Stimulated activated CD4-positive, alpha-beta T cell treated with anti-CD3 and anti-CD28 coated beads, Interleukin-12 subunit alpha, Interleukin-12 subunit beta, amount 100 ng/mL, for 4 hours (primary cell): ENCODE results near the gene CFI.

Experiments used
- DNase-seq: peaks from one replicate; pipeline ENCODE4 v3.0.0-alpha.2; 2020

CFI gene

GRCh38 chr4:109801895-109802319 is at the start of gene CFI:
Gene CFI (minus strand): TSS chr4:109801999. CDS start chr4:109801971, 28 bp downstream.
- no peak for DNase-seq

GRCh38 chr4:109850601-109851000 is 48.8 kb upstream of the CFI start:
- no peak for DNase-seq

GRCh38 chr4:109848501-109848900 is 46.7 kb upstream of the CFI start:
- DNase-seq = no peak

DNA sequence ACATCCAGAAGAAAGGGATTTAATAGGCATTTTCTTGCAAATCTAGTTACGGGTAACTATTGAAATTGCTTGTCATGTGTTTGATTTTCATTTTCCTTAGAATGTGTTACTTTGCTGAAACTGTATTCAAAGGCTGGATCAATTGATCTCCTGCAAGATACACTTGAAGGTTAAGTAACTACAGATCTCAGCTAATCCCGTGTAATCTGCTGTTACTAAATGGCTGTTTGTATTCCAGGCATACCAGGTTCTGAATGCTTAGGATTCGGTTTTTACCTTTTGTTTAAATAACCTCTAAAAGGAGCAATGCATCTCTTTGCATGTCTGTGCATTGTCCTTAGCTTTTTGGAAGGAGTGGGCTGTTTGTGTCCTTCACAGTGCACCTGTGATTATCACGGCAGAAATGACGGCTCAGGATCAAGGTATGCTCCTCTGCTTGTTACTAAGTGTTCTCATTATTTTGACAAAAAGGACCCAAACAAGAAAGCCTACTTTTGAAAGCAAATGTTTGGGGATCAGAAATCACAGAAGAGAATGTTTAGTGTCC is 46.2 kb upstream of the CFI start, which contains the start of gene LRIT3:
Gene LRIT3 (plus strand): TSS at position 212 of the 547 bp plus-strand sequence. CDS start 95 bp downstream, at position 307.
- DNase-seq = no peak

DNA sequence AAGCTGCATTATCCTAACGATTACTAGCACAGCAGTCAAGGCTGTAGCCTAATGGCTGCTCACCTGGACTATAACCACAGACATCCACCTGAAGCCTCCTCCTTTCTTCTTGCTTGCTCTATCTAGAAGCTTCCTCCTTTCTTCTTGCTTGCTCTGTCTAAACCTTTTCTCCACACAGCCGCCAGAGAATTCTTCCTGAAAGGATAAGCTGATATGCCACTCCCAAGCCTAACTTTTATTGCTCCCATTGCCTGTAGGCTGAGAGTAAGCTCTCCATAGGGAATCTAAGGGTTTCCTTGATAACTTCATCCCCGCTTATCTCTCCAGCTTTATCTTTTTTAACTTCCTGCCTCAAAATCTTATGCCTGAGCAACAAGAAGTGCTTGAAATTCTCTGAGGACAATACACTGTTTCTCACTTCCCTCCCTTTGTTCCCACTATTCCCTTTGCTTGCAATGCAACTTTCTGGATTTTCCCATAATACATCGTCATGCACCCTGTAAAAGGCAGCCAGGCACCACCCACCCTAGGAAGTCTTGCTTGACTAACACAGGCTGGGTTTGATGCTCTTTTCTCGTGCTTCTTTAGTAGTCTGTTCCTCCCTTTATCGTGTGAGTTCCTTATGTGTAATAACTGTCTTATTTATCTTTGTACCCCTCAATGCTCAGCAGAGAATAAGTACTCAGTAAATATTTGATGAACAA is 44.7 kb upstream of the CFI start:
- DNase-seq = no peak

- no peak for DNase-seq
Measured at GRCh38 chr4:109836985-109837384, 35.2 kb upstream of the CFI start.

DNA sequence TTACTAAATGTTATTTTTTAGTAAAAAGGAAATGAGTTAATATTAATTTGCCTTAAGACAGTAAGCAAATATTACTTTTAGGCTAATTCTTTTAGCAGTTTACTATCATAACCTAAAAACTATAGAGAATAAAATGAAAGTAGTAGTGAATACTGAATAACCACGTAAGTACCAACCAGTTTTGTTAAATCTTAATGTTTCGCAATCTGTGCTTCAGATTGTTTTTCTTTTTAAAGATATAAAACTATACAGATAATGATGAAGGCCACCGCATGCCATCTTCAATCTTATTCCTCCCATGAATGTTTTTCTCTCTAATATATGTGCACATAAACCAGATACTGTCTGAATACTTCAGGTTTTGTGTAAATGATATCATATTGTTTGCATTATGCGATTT is 32.0 kb upstream of the CFI start:
- no peak for DNase-seq

GRCh38 chr4:109827672-109828071 is 25.9 kb upstream of the CFI start, which contains the start of gene RRH:
Gene RRH (plus strand): TSS chr4:109827972. CDS start chr4:109828028, 56 bp downstream.
- no peak for DNase-seq

DNA sequence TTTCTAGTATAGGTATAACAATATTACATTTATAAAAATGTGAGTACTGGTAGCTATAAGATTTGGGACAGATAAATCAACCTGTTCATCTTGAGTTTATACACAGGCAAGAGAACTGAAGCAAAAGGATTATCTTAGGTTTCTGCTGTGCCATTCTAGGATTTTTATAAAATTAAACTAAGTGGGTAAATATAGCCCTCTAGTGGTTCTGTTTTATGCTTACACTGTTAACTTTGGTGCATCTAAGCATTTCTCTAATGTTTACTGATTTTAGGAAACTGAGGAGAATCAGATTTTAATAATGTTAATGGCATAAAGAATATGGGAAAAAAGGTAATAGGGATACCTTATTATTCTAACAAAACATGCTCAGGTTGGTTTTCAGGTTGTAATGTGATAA is 24.9 kb upstream of the CFI start:
- no peak for DNase-seq

GRCh38 chr4:109821185-109821584 is 19.4 kb upstream of the CFI start:
- no peak for DNase-seq

DNA sequence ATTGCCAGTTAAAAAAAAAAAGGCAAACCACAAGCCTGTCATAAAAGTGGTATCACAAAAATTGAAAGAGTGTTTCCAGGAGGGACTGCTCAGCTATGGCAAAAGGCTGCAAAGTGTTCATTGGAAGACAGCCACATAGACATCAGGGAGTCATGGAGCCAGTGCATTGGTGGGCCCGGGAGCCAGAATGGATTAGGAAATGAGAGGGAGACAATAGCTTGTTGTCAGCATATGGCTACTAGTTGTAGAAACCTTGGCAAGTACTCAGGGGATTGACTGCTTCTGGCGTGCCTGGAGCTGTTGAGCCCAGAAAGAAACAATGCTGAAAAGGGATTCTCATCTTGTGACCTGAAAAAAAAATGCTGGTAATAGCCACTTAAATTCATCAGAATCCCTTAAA is 18.8 kb upstream of the CFI start:
- DNase-seq = no peak

DNA sequence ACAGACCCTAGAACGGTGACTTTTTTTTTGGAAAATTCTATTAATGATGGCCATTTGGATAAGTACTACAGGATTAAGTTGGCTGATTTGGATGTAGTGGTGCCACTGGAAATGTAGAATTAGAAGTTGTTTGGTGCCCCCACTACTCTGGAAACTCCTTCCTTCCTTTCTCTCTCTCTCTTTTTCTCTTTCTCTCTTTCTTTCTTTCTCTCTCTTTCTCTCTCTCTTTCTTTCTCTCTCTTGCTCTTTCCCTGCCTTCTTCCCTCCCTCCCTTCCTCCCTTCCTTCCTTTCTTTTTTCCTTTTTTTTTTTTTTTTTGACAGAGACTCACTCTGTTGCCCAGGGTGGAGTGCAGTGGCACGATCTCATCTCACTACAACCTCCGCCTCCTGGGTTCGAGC is 16.5 kb upstream of the CFI start:
- no peak for DNase-seq

DNA sequence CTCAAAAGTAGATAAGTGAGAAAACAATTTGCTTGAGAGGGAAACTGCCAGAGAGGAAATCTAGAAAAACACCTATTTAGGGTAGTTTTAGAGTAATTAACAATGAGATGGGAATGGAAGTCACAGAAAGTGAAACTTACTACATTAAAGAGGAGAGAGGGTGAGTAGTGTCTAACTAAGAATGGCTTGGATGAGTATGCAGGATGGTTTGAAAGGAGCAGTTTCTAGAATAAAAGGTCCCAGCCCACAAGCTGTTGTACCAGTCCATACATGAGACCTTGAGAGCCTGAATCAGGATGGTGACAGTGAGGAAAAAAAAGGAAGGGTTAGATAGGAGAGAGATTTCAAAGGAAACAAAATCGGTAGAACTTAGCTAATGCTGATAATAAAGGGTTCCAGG is 15.1 kb upstream of the CFI start:
- DNase-seq = no peak

GRCh38 chr4:109816082-109816442 is 14.3 kb upstream of the CFI start:
- DNase-seq = peak; percentile 46

- DNase-seq = peak; percentile 78
Measured at GRCh38 chr4:109815151-109816081, 13.6 kb upstream of the CFI start, which contains the start of gene GAR1. Gene GAR1 (plus strand): TSS chr4:109815762. CDS start chr4:109816165, 403 bp downstream.

DNA sequence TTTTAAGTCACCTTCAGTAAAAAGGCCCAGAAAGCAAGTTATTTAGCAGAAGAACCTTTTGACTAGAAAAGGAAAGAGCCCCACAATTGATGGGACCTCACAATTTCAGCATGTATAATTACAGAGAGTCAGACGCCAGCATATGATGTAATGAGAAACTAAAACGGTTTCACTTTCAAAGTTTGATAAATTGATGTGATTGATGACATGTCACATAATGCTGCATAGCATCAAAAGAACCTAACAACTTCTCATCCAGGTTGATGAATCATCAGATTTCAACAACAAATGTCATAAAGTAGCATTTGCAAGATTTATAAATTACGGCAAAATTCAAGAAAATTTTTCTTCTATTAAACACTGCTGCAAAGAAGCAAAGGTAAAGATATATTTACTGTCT is 9.9 kb upstream of the CFI start:
- no peak for DNase-seq

DNA sequence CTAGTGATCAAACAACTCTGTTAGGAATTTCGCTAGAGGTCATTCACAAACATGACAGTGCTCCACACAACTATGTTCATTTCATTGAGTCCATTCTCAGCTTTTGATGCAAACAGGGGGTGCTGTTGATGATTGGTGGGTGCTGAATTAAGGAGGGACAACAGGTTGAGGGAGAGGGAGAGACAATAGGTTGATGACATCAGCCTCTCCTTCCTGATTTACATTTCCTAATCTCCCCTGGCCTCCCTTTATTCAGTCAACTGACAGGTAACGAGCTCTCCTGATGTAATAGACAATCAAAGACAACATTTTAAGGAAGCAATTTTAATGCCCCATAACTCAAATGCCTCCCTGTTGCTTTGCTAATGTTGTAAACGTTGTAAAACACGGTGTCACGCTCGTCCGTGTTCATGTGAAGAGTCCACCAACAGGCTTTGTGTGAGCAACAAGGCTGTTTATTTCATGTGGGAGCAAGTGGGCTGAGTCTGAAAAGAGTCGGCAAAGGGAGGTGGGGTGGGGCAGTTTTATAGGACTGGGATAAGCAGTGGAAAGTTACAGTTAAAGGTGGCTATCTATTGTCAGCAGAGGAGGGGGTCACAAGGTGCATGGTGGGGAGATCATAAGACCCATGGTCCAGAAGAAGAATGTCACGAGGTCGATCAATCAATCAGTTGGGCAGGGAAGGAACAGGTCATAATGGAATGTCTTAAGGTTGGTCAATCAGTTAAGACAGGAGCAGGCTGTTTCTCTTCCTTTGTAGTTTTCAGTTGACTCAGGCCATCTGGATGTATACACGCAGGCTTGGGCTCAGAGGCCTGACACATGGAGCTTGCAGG is 9.0 kb upstream of the CFI start:
- DNase-seq = no peak

DNA sequence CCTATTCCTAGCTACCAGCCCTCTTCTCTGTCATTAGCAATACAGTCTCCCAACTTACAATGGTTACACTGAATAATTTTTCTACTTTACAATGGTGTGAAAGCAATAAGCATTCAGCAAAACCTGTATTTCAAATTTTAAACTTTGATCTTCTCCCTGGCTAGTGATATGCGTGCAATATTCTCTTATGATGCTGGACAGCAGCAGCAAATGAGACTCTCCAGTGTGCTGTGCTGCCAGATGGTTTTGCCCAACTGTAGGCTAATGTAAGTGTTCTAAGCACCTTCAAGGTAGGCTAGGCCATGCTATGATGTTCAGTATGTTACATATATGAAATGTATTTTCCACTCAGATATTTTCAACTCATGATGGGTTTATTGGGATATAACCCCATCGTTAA is 7.9 kb upstream of the CFI start:
- no peak for DNase-seq

GRCh38 chr4:109803924-109804571 is 2.2 kb upstream of the CFI start:
- DNase-seq = no peak

GRCh38 chr4:109801099-109801789 is 555 bp downstream of the CFI start:
- DNase-seq = no peak

- no peak for DNase-seq
Measured at GRCh38 chr4:109798866-109799265, 2.9 kb downstream of the CFI start.
